ENCODE data around the gene MCU.
"Not testable (repeated sequence)": the region's sequence is repeated elsewhere in the genome, so short reads cannot be mapped to it uniquely, and the experiment has no call there.

The MCU gene

GRCh38 chr10:72691863-72692743 is at the start of gene MCU:
Gene MCU, plus strand, starts transcription at chr10:72692143. Its CDS starts 9 bp downstream, at chr10:72692152.
- DNase-seq (ENCODE audit: low read depth in 2 of 2) = peak; percentile 82 to 85

GRCh38 chr10:72642318-72642717 is 49.6 kb upstream of the MCU start:
- no peak for DNase-seq (ENCODE audit: low read depth in 2 of 2)

- no peak for DNase-seq (ENCODE audit: low read depth in 2 of 2)
Observed at GRCh38 chr10:72645263-72645858, 46.6 kb upstream of the MCU start.

GRCh38 chr10:72646971-72647370 is 45.0 kb upstream of the MCU start:
- not testable (repeated sequence) for DNase-seq (ENCODE audit: low read depth in 2 of 2)

GRCh38 chr10:72648301-72648700 is 43.6 kb upstream of the MCU start:
- DNase-seq (ENCODE audit: low read depth in 2 of 2) = no peak

GRCh38 chr10:72649291-72649690 is 42.7 kb upstream of the MCU start:
- DNase-seq (ENCODE audit: low read depth in 2 of 2) = no peak

GRCh38 chr10:72653383-72654096 is 38.4 kb upstream of the MCU start:
- DNase-seq (ENCODE audit: low read depth in 2 of 2) = no peak

GRCh38 chr10:72654720-72655119 is 37.2 kb upstream of the MCU start:
- no peak for DNase-seq (ENCODE audit: low read depth in 2 of 2)

- DNase-seq (ENCODE audit: low read depth in 2 of 2) = no peak
Observed at GRCh38 chr10:72658696-72659400, 33.1 kb upstream of the MCU start.

GRCh38 chr10:72659694-72660093 is 32.2 kb upstream of the MCU start:
- DNase-seq (ENCODE audit: low read depth in 2 of 2) = no peak

- no peak for DNase-seq (ENCODE audit: low read depth in 2 of 2)
Observed at GRCh38 chr10:72660220-72660619, 31.7 kb upstream of the MCU start.

- DNase-seq (ENCODE audit: low read depth in 2 of 2) = no peak
Observed at GRCh38 chr10:72661431-72661830, 30.5 kb upstream of the MCU start.

GRCh38 chr10:72663971-72664370 is 28.0 kb upstream of the MCU start:
- DNase-seq (ENCODE audit: low read depth in 2 of 2) = no peak

GRCh38 chr10:72665925-72666324 is 26.0 kb upstream of the MCU start:
- no peak for DNase-seq (ENCODE audit: low read depth in 2 of 2)

- DNase-seq (ENCODE audit: low read depth in 2 of 2) = no peak
Observed at GRCh38 chr10:72667207-72667864, 24.6 kb upstream of the MCU start.

- DNase-seq (ENCODE audit: low read depth in 2 of 2) = no peak
Observed at GRCh38 chr10:72673280-72673679, 18.7 kb upstream of the MCU start.

GRCh38 chr10:72674174-72674573 is 17.8 kb upstream of the MCU start:
- DNase-seq (ENCODE audit: low read depth in 2 of 2) = not testable (repeated sequence)

- DNase-seq (ENCODE audit: low read depth in 2 of 2) = no peak
Observed at GRCh38 chr10:72679838-72680241, 12.1 kb upstream of the MCU start.

- no peak for DNase-seq (ENCODE audit: low read depth in 2 of 2)
Observed at GRCh38 chr10:72682638-72683037, 9.3 kb upstream of the MCU start.

GRCh38 chr10:72685264-72685921 is 6.5 kb upstream of the MCU start:
- no peak for DNase-seq (ENCODE audit: low read depth in 2 of 2)

- DNase-seq (ENCODE audit: low read depth in 2 of 2) = not testable (repeated sequence)
Observed at GRCh38 chr10:72686430-72686829, 5.5 kb upstream of the MCU start.
